HG03060 (cell line): ENCODE measurements around the gene EMX2.
"Not testable (repeated sequence)": the region's sequence is repeated elsewhere in the genome, so short reads cannot be mapped to it uniquely, and the experiment has no call there.

Experiments
- ATAC-seq: cut with Tn5 transposase; IDR thresholded peaks from one replicate; pipeline ENCODE4 v1.9.1; 2021; ENCODE audit warnings: low read depth, moderate number of reproducible peaks; ENCODE audit not compliant: unreplicated experiment

The EMX2 gene

GRCh38 chr10:117554241-117554814, 11.8 kb downstream of the EMX2 start:
- no peak for ATAC-seq

GRCh38 chr10:117555017-117555416, 12.5 kb downstream of the EMX2 start:
- no peak for ATAC-seq

GRCh38 chr10:117555863-117556262, 13.3 kb downstream of the EMX2 start:
- no peak for ATAC-seq

GRCh38 chr10:117556356-117556755, 13.8 kb downstream of the EMX2 start:
- no peak for ATAC-seq

- ATAC-seq = no peak
Measured at GRCh38 chr10:117559712-117560111, 17.2 kb downstream of the EMX2 start.

- no peak for ATAC-seq
Measured at GRCh38 chr10:117560942-117561341, 18.4 kb downstream of the EMX2 start.

GRCh38 chr10:117562220-117562619, 19.7 kb downstream of the EMX2 start:
- ATAC-seq = no peak

- no peak for ATAC-seq
Measured at GRCh38 chr10:117562896-117563737, 20.6 kb downstream of the EMX2 start.

GRCh38 chr10:117563780-117564179, 21.2 kb downstream of the EMX2 start:
- ATAC-seq = no peak

GRCh38 chr10:117565068-117565467, 22.5 kb downstream of the EMX2 start:
- ATAC-seq = no peak

- ATAC-seq = no peak
Measured at GRCh38 chr10:117568334-117568733, 25.8 kb downstream of the EMX2 start.

- no peak for ATAC-seq
Measured at GRCh38 chr10:117569610-117570390, 27.3 kb downstream of the EMX2 start.

GRCh38 chr10:117570880-117571279, 28.3 kb downstream of the EMX2 start:
- ATAC-seq = no peak

GRCh38 chr10:117574498-117575146, 32.1 kb downstream of the EMX2 start:
- ATAC-seq = no peak

- ATAC-seq = no peak
Measured at GRCh38 chr10:117578490-117578889, 35.9 kb downstream of the EMX2 start.

GRCh38 chr10:117578999-117579590, 36.5 kb downstream of the EMX2 start:
- ATAC-seq = no peak

- no peak for ATAC-seq
Measured at GRCh38 chr10:117581961-117582360, 39.4 kb downstream of the EMX2 start.

GRCh38 chr10:117584831-117585230, 42.3 kb downstream of the EMX2 start:
- not testable (repeated sequence) for ATAC-seq

- ATAC-seq = no peak
Measured at GRCh38 chr10:117587036-117587435, 44.5 kb downstream of the EMX2 start.

GRCh38 chr10:117590101-117590875, 47.7 kb downstream of the EMX2 start:
- no peak for ATAC-seq
